ENCODE data around the gene NEURL1. TPM values are rescaled to one million over a fixed set of nuclear protein-coding genes. Genes with fewer than 3 reads are reported as not detected.

The NEURL1 gene
- polyA plus RNA-seq, 1 experiment: 0.58 TPM

- Histone ChIP-seq H3K36me3 (ENCODE audit: control insufficient read depth, insufficient read depth, low read length) (no peaks in the 10 kb centered on the region), H3K27me3 (ENCODE audit: control insufficient read depth, insufficient read depth, low read length) (peaks cover 10% of the 10 kb centered on the region), H3K4me3 (ENCODE audit: low read depth, low read length) (no peak overlapping the region)
- ChIA-PET POLR2A (no interaction called here), CTCF (interaction anchor here (0.8 to 1.7 kb wide), 2 partner anchors 20 to 23 kb away, joined by 3 to 5 read pairs; no protein-coding TSS in a partner anchor)
- no peak for DNase-seq (ENCODE audit: low read depth)
- TF ChIP-seq CTCF (IDR thresholded peaks at IDR 0.05; ENCODE audit: insufficient read depth, low read depth, low read length): no peak
These were observed 85.4 kb downstream of the NEURL1 start for GRCh38 chr10:103578782-103579382.

GRCh38 chr10:103580011-103580410, 86.5 kb downstream of the NEURL1 start:
- CTCF ChIA-PET: interaction anchor here (0.9 kb wide), 1 partner anchor 30 kb away, joined by 3 read pairs; no protein-coding TSS in a partner anchor
- H3K36me3 ChIP-seq (ENCODE audit: control insufficient read depth, insufficient read depth, low read length): no peaks in the 10 kb centered on the region
- H3K4me3 ChIP-seq (ENCODE audit: low read depth, low read length): no peak overlapping the region
- no peak for DNase-seq (ENCODE audit: low read depth)
- POLR2A ChIA-PET: no interaction called here
- peaks cover 13% of the 10 kb centered on the region for H3K27me3 ChIP-seq (ENCODE audit: control insufficient read depth, insufficient read depth, low read length)
- TF ChIP-seq CTCF (IDR thresholded peaks at IDR 0.05; ENCODE audit: insufficient read depth, low read depth, low read length): no peak

GRCh38 chr10:103580430-103580829, 86.9 kb downstream of the NEURL1 start:
- ChIA-PET CTCF (interaction anchor here (0.9 kb wide), 2 partner anchors 9 to 30 kb away, joined by 3 to 4 read pairs; no protein-coding TSS in a partner anchor), POLR2A (no interaction called here)
- no peaks in the 10 kb centered on the region for H3K36me3 ChIP-seq (ENCODE audit: control insufficient read depth, insufficient read depth, low read length)
- H3K4me3 ChIP-seq (ENCODE audit: low read depth, low read length): no peak overlapping the region
- peaks cover 13% of the 10 kb centered on the region for H3K27me3 ChIP-seq (ENCODE audit: control insufficient read depth, insufficient read depth, low read length)
- no peak for TF ChIP-seq CTCF (IDR thresholded peaks at IDR 0.05; ENCODE audit: insufficient read depth, low read depth, low read length)
- DNase-seq (ENCODE audit: low read depth): no peak

- Histone ChIP-seq H3K27me3 (ENCODE audit: control insufficient read depth, insufficient read depth, low read length) (peaks cover 13% of the 10 kb centered on the region), H3K36me3 (ENCODE audit: control insufficient read depth, insufficient read depth, low read length) (no peaks in the 10 kb centered on the region), H3K4me3 (ENCODE audit: low read depth, low read length) (no peak overlapping the region)
- ChIA-PET POLR2A (no interaction called here), CTCF (interaction anchor here (0.7 kb wide), 3 partner anchors 68 to 105 kb away, joined by 3 read pairs; no protein-coding TSS in a partner anchor)
- DNase-seq (ENCODE audit: low read depth): no peak
- TF ChIP-seq CTCF (IDR thresholded peaks at IDR 0.05; ENCODE audit: insufficient read depth, low read depth, low read length): no peak
These were observed 88.0 kb downstream of the NEURL1 start for GRCh38 chr10:103581499-103581898.

GRCh38 chr10:103582331-103583123, 89.0 kb downstream of the NEURL1 start:
- no peak for DNase-seq (ENCODE audit: low read depth)
- CTCF ChIA-PET: interaction anchor here (0.6 to 1.0 kb wide), 3 partner anchors 16 to 206 kb away, joined by 3 read pairs; no protein-coding TSS in a partner anchor
- POLR2A ChIA-PET: no interaction called here
- TF ChIP-seq CTCF (IDR thresholded peaks at IDR 0.05; ENCODE audit: insufficient read depth, low read depth, low read length): no peak
- Histone ChIP-seq H3K27me3 (ENCODE audit: control insufficient read depth, insufficient read depth, low read length) (peaks cover 13% of the 10 kb centered on the region), H3K4me3 (ENCODE audit: low read depth, low read length) (no peak overlapping the region), H3K36me3 (ENCODE audit: control insufficient read depth, insufficient read depth, low read length) (no peaks in the 10 kb centered on the region)
